Left forelimb (tissue), 1 donor: Measurements from ENCODE around the gene YTHDF2.

Experiments
- DNase-seq: peaks from one replicate; pipeline ENCODE4 v3.0.0-alpha.2; 2018; ENCODE audit warnings: low spot score

Gene YTHDF2

DNA sequence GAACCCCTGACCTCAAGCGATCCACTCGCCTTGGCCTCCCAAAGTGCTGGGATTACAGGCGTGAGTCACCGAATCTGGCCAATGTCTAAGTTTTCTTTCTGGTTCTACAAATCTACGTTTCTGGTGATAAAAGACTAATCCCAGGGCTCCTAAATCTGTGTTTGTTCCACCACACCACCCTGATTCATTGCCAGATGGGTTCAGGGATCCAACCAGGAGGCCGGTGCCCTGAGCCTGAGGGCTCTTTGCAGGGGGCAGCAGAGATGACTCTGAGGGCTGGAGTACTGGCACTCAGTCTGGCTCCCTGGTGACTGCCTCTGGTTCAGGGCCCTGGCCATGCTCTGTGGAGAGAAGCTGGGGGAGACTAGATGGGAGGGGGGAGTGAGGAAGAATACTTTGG is 64.7 kb downstream of the YTHDF2 start:
- DNase-seq: no peak

DNA sequence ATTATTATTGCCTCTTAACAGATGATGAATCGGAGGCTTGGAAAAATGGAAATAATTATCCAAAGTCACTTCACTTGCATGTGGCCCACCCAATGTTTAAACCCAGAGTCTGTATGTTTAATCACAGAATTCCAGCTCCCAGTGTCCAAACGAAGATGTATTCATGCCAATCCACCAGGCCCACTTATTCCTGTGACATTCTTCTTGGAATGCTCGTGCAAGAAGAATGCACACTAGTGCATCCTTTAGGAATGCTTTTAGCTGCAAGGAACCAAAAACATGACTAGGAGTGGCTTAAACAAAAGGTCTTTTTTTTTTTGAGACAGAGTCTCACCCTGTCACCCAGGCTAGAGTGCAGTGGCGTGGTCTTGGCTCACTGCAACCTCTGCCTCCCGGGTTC is 66.3 kb downstream of the YTHDF2 start:
- DNase-seq: no peak

DNA sequence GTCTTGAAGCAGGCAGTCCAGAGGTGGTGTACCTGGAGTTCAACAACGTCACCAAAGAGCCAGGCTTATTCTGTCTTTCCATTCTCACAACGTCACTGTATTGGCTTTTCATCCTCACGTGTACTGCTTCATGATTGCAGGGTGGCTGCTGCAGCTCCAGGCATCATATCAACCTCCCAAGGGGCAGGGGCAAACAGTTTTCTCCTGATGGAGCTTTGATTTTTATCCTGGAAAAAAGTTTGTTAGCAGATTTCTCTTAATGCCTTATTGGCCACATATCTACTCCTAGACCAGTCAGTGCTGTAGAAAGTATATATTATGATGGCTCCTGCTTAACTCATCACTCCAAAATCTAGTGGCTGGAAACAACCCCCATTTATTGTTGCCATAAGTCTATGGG is 66.9 kb downstream of the YTHDF2 start:
- no peak for DNase-seq

DNA sequence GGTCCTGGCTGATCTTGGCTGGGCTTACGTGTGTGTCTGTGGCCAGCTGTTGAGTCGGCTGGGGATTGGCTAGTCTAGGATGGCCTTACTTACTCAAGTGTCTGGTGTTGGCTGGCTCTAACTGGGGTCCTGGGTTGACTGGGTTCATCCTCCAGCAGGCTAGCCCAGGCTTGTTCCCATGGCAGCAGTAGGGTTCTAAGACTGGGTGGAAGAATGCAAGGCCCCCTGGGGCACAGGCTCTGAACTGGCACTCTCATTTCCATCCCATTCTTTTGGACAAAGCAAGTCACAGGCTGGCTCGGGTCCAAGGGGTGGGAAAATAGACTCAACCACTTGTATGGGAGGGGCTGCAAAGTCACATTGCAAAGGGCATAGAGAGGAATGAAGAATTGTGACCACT is 67.3 kb downstream of the YTHDF2 start:
- DNase-seq: no peak

DNA sequence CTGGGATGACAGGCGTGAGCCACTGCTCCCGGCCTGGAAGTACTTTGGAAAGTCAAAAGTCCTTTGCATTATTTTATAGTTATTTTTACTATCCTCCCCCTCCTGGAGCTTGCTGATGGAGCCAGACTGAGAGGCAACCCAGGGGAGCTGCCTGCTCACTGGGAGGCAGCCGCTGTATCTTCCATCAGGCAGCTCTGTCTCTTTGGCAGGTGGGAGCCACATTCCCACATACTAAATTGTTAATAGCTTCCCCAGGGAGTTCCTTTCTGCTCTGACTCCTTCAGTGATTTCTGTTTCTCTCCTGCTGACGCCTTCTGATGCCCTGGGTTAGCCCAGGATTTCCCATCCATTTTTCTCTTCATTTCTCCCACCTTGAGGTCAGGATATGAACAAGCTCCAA is 70.3 kb downstream of the YTHDF2 start:
- DNase-seq: no peak

DNA sequence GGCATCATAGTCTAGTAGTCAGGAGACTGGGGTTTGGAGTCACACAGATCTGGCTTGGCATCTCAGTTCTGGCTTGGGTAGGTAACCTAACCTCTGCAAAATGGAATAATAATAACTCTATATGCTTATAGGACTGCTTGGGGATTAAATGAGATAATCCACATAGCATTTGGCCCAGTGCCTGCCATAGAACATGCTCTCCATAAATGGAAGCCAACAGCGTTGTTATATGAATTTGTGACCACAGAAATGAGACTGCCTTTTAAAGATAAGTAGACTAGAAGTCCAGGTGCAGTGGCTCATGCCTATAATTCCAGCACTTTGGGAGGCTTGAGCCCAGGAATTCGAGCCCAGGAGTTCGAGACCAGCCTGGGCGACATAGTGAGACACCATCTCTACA is 71.2 kb downstream of the YTHDF2 start:
- no peak for DNase-seq

DNA sequence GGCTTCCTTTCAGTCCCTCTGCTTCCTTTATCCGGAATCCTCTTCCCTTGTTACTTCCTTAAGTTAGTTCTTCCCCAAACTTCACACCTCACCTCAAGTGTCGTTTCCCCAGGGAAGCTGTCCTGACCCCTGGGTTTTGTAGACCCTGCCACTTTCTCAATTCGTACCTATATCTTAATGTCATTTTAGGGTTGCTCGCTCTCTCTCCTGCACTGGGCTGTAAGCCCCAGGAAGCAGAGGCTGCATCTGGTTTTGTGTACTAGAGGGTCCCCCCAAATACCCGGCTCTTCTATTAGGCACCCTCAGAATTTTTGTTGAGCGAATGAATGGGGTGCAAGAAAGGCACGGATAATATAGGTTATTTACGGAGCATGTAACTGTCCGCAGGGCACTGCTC is 74.6 kb downstream of the YTHDF2 start:
- no peak for DNase-seq

DNA sequence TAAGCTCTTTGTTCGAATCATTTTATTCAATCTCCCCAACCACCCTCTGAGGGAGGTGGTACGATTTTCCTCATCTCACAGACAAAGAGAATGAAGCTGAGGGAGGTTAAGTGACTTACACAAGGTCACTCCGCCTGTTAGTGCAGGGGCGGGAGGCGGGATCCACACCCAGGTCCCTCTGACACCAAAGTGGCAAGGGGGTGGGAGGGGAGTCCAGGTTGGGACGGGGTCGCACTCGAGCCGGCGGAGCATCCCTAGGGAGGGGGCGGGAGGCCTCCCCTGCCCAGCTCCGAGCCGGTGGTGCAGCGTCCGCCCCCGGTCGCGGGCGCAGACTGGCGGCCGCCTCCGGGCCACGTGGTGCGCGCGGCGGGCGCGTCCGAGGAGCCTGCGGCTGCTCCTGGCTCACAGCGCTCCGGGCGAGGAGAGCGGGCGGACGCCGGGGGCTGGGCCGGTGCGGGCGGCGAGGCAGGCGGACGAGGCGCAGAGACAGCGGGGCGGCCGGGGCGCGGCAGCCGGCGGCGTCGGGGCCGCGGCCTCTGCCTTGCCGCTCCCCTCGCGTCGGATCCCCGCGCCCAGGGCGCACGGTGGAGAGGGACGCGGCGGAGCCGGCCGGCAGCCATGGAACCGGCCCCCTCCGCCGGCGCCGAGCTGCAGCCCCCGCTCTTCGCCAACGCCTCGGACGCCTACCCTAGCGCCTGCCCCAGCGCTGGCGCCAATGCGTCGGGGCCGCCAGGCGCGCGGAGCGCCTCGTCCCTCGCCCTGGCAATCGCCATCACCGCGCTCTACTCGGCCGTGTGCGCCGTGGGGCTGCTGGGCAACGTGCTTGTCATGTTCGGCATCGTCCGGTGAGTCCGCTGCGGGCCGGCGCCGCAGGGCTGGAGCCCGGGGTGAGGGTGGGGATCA is 75.3 kb downstream of the YTHDF2 start, which contains the start of gene OPRD1:
TSS of gene OPRD1 (plus strand) at position 405 of the 903 bp plus-strand sequence. CDS start at position 619, 214 bp downstream.
- DNase-seq: no peak

DNA sequence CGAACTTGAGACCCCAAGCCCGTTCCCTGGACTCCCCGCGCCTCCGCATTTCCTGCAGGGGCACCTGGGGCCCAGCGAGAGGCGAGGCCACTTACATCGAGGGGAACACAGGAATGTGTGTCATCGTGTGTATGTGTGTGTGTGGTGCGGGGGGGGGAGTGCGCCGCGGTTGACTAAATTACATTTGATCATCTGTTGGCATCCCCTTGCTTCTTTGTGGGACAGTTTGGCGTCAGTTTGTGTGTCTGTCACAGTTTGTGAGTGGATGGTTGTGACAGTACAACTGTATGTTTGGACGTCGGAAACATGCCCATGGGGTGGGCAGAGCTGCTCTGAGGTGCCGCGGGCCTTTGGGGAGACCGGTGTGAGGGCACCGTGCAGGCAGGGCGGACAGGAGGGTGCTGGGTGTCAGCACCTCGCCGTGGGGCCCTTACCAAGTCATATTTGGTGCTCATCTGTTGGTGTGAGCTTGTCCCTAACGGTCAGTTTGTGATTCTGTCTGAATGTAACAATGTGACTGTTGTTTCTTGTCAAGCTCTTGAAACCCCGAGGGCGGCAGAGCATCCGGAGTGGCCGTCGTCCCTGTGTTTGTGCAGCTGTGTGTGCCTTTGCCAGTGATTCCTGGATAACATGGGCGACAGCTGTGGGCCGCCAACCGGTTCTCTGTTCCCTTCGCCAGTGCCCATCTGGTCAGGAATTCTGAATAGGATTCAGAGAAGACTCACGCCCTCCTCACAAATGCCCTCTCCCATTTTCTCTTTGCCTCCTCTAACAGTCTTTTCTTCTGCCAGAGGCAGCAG is 76.1 kb downstream of the YTHDF2 start:
- DNase-seq: no peak

DNA sequence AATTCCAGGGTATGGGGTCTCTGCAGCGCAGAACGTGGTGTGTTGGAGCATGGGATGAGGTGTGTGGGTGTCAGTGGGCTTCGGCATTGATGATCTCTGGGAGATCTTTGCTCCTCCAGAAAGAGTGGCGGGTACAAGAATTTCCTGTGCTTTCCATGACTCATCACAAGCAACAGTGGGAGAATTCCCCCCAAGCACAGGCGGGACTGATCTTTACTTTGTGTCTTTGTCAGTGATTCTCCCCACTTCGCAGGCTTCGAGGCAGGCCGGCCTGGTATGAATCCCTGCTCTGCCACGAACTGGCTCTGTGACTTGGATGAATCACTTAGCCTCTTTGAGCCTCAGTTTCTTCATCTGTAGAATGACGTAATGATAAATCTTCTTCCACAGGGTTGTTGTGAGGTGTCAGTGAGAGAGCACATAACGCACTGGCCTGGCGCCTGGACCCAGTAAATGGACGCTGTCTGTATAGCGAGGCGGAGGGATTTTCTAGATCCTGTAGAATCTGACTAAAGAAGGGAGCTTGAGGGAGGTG is 77.3 kb downstream of the YTHDF2 start:
- DNase-seq: no peak

DNA sequence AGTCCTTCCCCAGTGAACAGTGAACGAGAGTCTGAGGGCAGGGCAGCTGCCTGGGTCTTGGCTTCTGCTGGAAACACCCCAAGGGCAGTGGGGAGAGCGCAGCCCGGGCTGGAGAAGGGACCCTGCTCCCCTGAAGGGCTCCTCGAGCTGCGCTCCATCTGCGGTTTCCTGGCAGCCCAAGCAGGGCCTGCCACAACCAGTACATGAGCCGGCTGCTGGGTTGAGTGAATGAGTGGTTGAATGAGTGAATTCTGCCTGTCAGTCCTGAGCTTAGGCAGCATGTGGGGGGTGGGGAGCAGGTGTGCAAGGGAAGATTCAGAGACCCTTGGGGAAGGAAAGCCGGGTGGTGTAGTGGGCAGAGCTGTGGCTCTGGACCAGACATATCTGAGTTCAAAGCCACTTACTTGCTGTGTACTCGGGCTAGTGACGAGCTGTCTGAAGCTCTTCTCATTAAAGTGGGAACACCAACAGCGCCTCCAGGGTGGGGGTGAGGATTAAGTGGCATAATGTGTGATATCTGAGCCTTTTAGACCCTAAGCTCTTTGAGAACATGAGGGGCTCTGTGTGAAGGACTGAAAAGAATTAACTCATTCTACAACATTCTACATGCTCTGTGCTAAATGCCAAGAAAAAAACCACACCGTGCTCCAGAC is 78.9 kb downstream of the YTHDF2 start:
- no peak for DNase-seq

DNA sequence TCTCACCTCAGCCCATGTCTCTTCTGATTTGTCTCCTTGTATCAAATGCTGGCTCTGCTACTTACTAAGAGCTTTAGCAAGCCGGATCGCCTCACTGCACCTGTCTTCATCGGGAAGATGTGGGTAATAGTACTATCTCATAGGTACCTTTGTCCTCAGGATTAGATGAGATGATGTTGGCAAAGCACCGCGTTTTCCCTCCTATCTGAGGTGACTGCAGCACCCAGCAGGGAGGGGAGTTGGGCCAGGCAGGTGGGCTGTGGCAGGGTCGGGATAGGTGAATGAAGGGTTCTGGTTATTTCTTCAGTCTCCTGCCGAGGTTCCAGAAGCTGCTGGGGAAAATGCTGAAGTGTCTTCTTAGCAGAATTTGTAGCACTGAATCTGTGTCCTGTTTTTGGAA is 80.4 kb downstream of the YTHDF2 start:
- no peak for DNase-seq

DNA sequence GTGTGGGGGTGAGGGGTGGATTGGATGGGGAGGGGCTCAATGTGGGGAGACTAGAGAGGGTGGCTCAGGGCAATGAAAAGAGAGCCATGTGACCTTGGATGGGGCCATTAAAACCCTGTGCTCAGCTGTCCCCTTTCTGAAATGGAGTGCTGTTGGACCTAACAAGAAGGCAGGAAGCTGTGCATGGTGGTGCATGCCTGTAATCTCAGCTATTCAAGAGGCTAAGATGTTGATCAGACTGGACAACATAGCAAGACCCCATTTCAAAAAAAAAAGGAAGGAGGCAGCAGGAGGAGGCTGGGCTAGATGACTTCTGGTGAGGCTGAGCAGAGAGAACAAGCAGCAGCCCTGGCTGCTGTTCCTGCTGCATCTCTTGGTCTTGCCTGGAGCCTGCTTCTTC is 82.3 kb downstream of the YTHDF2 start:
- DNase-seq: no peak
